AG04450 (cell line): ENCODE results near the gene RGL3. TPM values are rescaled to one million over a fixed set of nuclear protein-coding genes. Genes with fewer than 3 reads are reported as not detected.
"Not testable (repeated sequence)": the region's sequence is repeated elsewhere in the genome, so short reads cannot be mapped to it uniquely, and the experiment has no call there.

Experiments
- CTCF ChIA-PET: fragments of 300-600, 350-600 bp; formaldehyde crosslinking; extraction: SDS; loops from one replicate; lab custom pipeline; 2022; ENCODE audit warnings: antibody characterized with exemption, inconsistent platforms; lab: Charles Lee
- POLR2A ChIA-PET: fragments of 350-600 bp; formaldehyde crosslinking; extraction: SDS; loops from one replicate; lab custom pipeline; 2021; ENCODE audit warnings: antibody characterized with exemption, inconsistent platforms; lab: Yijun Ruan, JAX
- DNase-seq: peaks from one replicate; pipeline ENCODE4 v3.0.0-alpha.2; 2011; ENCODE audit warnings: low read depth, low spot score
- H3K27ac ChIP-seq: one replicate; pipeline ENCODE4 v1.5.1; 2012; ENCODE audit warnings: low read depth, low read length, control low read depth
- H3K27me3 ChIP-seq: one replicate; pipeline ENCODE4 v1.6.0; 2012; ENCODE audit warnings: low read length; ENCODE audit not compliant: control insufficient read depth, insufficient read depth
- H3K4me3 ChIP-seq: 2 replicates; pipeline ENCODE4 v1.5.1; 2011; ENCODE audit warnings: mild to moderate bottlenecking, low read depth, low read length, control low read depth
- H3K9me3 ChIP-seq: 2 replicates; pipeline ENCODE4 v1.5.1; 2012; ENCODE audit warnings: low read length; ENCODE audit not compliant: control insufficient read depth, insufficient read depth
- CTCF ChIP-seq: IDR thresholded peaks from 2 replicates; pipeline ENCODE4 v1.5.1; 2011; ENCODE audit warnings: low read depth, low read length, control low read depth, inconsistent platforms
- polyA plus RNA-seq: library from polyadenylated mRNA; depleted of rRNA; stranded (reverse); fragments of >200 nt; gene quantifications from 2 replicates; pipeline ENCODE4 v1.2.3, GENCODE V29; 2011

Gene RGL3
- polyA plus RNA-seq, 1 experiment, result 0.11 TPM

DNA sequence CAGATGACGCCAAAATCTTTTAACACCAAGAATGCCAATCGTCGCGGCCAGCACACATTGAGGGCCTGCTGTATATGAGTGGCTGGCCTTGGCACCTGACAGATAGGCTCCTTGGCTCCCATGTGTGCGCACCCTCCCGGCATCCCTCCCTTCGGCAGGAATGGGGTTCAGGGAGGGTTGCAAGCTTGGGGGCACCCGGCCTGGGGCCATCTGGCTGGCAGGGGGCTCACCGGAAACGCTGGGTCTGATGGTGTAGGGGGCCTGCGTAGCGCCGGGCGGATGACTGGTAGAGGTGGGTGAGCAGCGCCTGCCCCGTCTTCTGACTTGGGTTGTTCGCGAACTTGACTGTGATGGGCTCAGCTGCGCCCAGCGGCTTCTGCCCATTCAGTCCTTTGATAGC lies 38.7 kb upstream of the RGL3 start:
- H3K27ac ChIP-seq, result no peak overlapping the region
- H3K27me3 ChIP-seq, result peaks cover 3% of the 10 kb centered on the region
- DNase-seq, result no peak
- CTCF ChIA-PET, result interaction anchor here (0.6 to 1.0 kb wide), 2 partner anchors 11 to 164 kb away, joined by 3 read pairs; no protein-coding TSS in a partner anchor
- TF ChIP-seq CTCF, result no peak
- H3K4me3 ChIP-seq, result no peak overlapping the region
- POLR2A ChIA-PET, result no interaction called here
- no peaks in the 10 kb centered on the region; the same call in 1 of the 2 replicates for H3K9me3 ChIP-seq

DNA sequence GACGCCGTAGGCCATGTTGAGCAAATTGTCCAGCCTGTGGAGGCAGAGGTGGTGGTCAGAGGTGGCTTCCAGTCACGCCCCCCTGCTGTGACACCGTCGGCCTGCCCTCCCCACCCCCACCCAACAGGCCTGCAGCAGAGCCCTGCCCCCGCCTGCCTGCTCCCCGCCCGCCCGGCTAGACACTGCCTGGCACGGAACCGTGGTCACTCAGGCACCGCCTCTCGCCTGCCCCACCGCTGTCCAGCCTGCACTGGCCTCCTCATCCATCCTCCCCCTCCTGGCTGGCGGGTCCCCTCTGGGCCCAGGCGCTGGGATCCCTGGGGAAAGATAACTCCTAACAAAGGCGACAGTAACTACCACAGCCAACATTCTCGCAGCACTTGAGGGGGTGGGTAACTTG lies 38.0 kb upstream of the RGL3 start:
- ChIA-PET POLR2A (no interaction called here), CTCF (interaction anchor here (0.6 to 0.7 kb wide), 2 partner anchors 10 to 26 kb away, joined by 3 read pairs; no protein-coding TSS in a partner anchor)

GRCh38 chr19:11456659-11457058 lies 37.5 kb upstream of the RGL3 start:
- H3K27ac ChIP-seq, result no peak overlapping the region
- TF ChIP-seq CTCF, result no peak

More for the DNA sequence above, 38.0 kb upstream of the RGL3 start:
- no peak for DNase-seq
- no peak overlapping the region for H3K4me3 ChIP-seq
- H3K27me3 ChIP-seq, result peaks cover 3% of the 10 kb centered on the region
- no peaks in the 10 kb centered on the region; the same call in 1 of the 2 replicates for H3K9me3 ChIP-seq
- no peak for TF ChIP-seq CTCF
- H3K27ac ChIP-seq, result no peak overlapping the region

GRCh38 chr19:11455233-11455554 lies 36.1 kb upstream of the RGL3 start:
- POLR2A ChIA-PET, result not testable (repeated sequence)

More at GRCh38 chr19:11456659-11457058, 37.5 kb upstream of the RGL3 start:
- CTCF ChIA-PET, result interaction anchor here (0.7 kb wide), 1 partner anchor 26 kb away, joined by 3 read pairs; no protein-coding TSS in a partner anchor
- no peak overlapping the region for H3K4me3 ChIP-seq
- H3K9me3 ChIP-seq, result no peaks in the 10 kb centered on the region; the same call in 1 of the 2 replicates
- H3K27me3 ChIP-seq, result peaks cover 3% of the 10 kb centered on the region
- no peak for DNase-seq
- POLR2A ChIA-PET, result no interaction called here

GRCh38 chr19:11453468-11454341 lies 34.6 kb upstream of the RGL3 start:
- CTCF ChIA-PET, result interaction anchor here (1.6 kb wide), 1 partner anchor 29 kb away, joined by 4 read pairs; no protein-coding TSS in a partner anchor
- no peak for DNase-seq

More at GRCh38 chr19:11455233-11455554, 36.1 kb upstream of the RGL3 start:
- H3K4me3 ChIP-seq, H3K27me3 ChIP-seq, DNase-seq, H3K27ac ChIP-seq, CTCF ChIA-PET, H3K9me3 ChIP-seq: not testable (repeated sequence)

More at GRCh38 chr19:11453468-11454341, 34.6 kb upstream of the RGL3 start:
- TF ChIP-seq CTCF, result peak; percentile 54
- no peak overlapping the region for H3K4me3 ChIP-seq
- POLR2A ChIA-PET, result interaction anchor here (0.6 kb wide), 1 partner anchor 164 kb away, joined by 3 read pairs; no protein-coding TSS in a partner anchor
- H3K27me3 ChIP-seq, result peaks cover 3% of the 10 kb centered on the region
- no peaks in the 10 kb centered on the region; the same call in 1 of the 2 replicates for H3K9me3 ChIP-seq
- no peak overlapping the region for H3K27ac ChIP-seq
